H1 (cell line): Measurements from ENCODE around the gene KBTBD12. TPM values are rescaled to one million over a fixed set of nuclear protein-coding genes. Genes with fewer than 3 reads are reported as not detected.

Experiments
- GABPA ChIP-seq: IDR thresholded peaks from 2 replicates; pipeline ENCODE4 v1.6.1; 2011; ENCODE audit warnings: mild to moderate bottlenecking, low read length, moderate library complexity, borderline replicate concordance; ENCODE audit not compliant: insufficient read depth
- POLR2A ChIP-seq, 2 experiments: IDR thresholded peaks; 1 replicate in 1 of 2; 2 replicates in 1 of 2; pipeline ENCODE4 v1.6.1; 2011; ENCODE audit warnings: low read depth in 2 of 2, low read length in 2 of 2, mild to moderate bottlenecking in 2 of 2; ENCODE audit errors: control extremely low read depth in 1 of 2
- RAD21 ChIP-seq, 2 experiments: IDR thresholded peaks in 1 of 2; conservative IDR thresholded peaks in 1 of 2; 2 replicates each; pipeline ENCODE4 v1.6.1; 2011; ENCODE audit warnings: low read depth in 2 of 2, low read length in 2 of 2, improper control_type of control experiment in 1 of 2, inconsistent platforms in 1 of 2, mild to moderate bottlenecking in 1 of 2, moderate library complexity in 1 of 2
- SIRT6 ChIP-seq: IDR thresholded peaks from one replicate; pipeline ENCODE4 v1.7.1; 2012; ENCODE audit warnings: low read length, inconsistent platforms
- polyA plus RNA-seq, 7 experiments: library from polyadenylated mRNA; depleted of rRNA in 3 of 7; stranded (reverse) in 5 of 7; unstranded in 2 of 7; fragments of >200 nt in 5 of 7; fragments of 200-250 nt in 2 of 7; gene quantifications; 1 replicate in 5 of 7; 2 replicates in 1 of 7; 4 replicates in 1 of 7; pipeline versions ENCODE4 v1.2.1 to v1.2.3, GENCODE V29; 2011 to 2013; ENCODE audit warnings: missing spikeins in 2 of 7, mixed read lengths in 2 of 7
- total RNA-seq: library from RNA; stranded (reverse); fragmentation: NEBNext Ultra II Directional; extraction: Animal tissue kit (Norgen Biotek cat#: 25700); gene quantifications from 2 replicates; pipeline ENCODE4 v1.2.1, GENCODE V29; 2021
- TF ChIP-seq, protein P1 (sequence below): IDR thresholded peaks from 2 replicates; pipeline ENCODE4 v1.6.1; 2012; ENCODE audit warnings: low read length, inconsistent platforms
- TF ChIP-seq, protein P2 (sequence below): IDR thresholded peaks from 2 replicates; pipeline ENCODE4 v1.6.1; 2011; ENCODE audit warnings: low read depth, mild to moderate bottlenecking, low read length; ENCODE audit not compliant: insufficient read depth

KBTBD12 gene
- total and polyA plus RNA-seq, 2 of the 8 experiments (the other 6 are each of a cell fraction or from before 2014, with no cell fraction given), result 0.33 to 0.63 TPM

DNA sequence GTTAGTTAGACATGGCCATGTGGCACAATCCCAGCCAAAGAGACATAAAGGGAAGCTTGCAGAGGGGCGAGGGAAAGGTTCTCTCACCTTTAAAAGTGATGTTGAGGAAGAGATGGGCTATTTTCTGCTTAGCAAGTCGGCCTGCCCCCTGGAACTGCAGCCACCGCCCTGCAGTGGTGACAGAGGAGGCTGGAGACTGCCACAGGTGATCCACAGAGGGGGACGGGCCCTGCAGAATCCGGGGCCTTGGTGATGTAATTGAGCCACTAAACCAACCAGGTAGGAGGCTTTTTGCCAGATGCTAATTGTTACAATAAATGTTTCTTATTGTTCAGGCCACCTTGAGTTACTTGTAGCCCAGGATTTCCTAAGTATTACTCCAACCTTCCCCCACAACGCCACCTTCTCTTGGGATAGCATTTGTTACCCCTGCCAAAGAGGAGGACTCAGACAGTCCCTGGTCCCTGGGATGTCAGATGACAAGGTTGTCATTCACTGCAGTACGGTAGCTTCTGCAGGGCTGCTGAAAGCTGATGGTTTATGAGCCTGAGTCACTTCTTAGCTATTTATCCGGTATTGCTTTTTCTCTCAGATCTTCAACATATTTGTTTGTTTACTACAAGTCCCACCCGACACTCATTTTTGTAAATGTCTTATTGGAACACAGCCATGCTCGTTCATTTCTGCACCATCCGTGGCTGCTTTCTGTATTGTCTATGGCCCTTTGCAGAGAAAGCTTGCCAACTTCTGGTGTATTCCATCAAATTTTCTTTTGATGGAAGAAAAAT is 73.9 kb downstream of the KBTBD12 start (continued):
- TF ChIP-seq SIRT6 (no peak), POLR2A (IDR thresholded peaks at IDR 0.05; ENCODE audit: control extremely low read depth in 1 of 2, low read depth in 2 of 2, low read length in 2 of 2) (no peak), RAD21 (IDR thresholded peaks at IDR 0.05 in 1 of 2, conservative IDR thresholded peaks at IDR 0.05 in 1 of 2; ENCODE audit: low read depth in 2 of 2, low read length in 2 of 2) (no peak), GABPA (no peak)
- TF ChIP-seq, protein P1, sequence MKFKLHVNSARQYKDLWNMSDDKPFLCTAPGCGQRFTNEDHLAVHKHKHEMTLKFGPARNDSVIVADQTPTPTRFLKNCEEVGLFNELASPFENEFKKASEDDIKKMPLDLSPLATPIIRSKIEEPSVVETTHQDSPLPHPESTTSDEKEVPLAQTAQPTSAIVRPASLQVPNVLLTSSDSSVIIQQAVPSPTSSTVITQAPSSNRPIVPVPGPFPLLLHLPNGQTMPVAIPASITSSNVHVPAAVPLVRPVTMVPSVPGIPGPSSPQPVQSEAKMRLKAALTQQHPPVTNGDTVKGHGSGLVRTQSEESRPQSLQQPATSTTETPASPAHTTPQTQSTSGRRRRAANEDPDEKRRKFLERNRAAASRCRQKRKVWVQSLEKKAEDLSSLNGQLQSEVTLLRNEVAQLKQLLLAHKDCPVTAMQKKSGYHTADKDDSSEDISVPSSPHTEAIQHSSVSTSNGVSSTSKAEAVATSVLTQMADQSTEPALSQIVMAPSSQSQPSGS, result no peak
- TF ChIP-seq, protein P2, sequence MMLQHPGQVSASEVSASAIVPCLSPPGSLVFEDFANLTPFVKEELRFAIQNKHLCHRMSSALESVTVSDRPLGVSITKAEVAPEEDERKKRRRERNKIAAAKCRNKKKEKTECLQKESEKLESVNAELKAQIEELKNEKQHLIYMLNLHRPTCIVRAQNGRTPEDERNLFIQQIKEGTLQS, result no peak
